Activated CD8-positive, alpha-beta T cell treated with anti-CD3 and anti-CD28 coated beads for 36 hours (primary cell): ENCODE results near the gene TM4SF4. TPM values are rescaled to one million over a fixed set of nuclear protein-coding genes. Genes with fewer than 3 reads are reported as not detected.

Source experiments
- ATAC-seq: fragments of 200-7000 bp; cut with Tn5 transposase; one replicate; pipeline ENCODE4 v1.10.0; 2021; ENCODE audit warnings: mild to moderate bottlenecking, moderate library complexity
- CTCF ChIA-PET: fragments of 350-600 bp; sonication (Branson Sonifier 250); formaldehyde crosslinking; loops from one replicate; lab custom pipeline; 2021; ENCODE audit warnings: antibody characterized with exemption; lab: Charles Lee
- POLR2A ChIA-PET: fragments of 350-600 bp; sonication (Branson Sonifier 250); formaldehyde crosslinking; loops from one replicate; lab custom pipeline; 2021; ENCODE audit warnings: antibody characterized with exemption; lab: Charles Lee
- DNase-seq: peaks from one replicate; pipeline ENCODE4 v3.0.0-alpha.2; 2020
- H3K27ac Mint-ChIP-seq: one replicate; pipeline ENCODE4 v1.8.0; 2021; ENCODE audit warnings: mild to moderate bottlenecking, mixed read lengths
- H3K27me3 Mint-ChIP-seq: one replicate; pipeline ENCODE4 v1.8.0; 2021; ENCODE audit warnings: mixed read lengths
- H3K36me3 Mint-ChIP-seq: one replicate; pipeline ENCODE4 v1.8.0; 2021; ENCODE audit warnings: low read depth, mixed read lengths
- H3K4me1 Mint-ChIP-seq: one replicate; pipeline ENCODE4 v1.8.0; 2021; ENCODE audit warnings: low read depth, mixed read lengths
- H3K4me3 Mint-ChIP-seq: one replicate; pipeline ENCODE4 v1.8.0; 2021; ENCODE audit warnings: mild to moderate bottlenecking, moderate library complexity, mixed read lengths
- H3K9me3 Mint-ChIP-seq: one replicate; pipeline ENCODE4 v1.8.0; 2021; ENCODE audit warnings: mixed read lengths
- CTCF ChIP-seq: fragments of 200-600 bp; IDR thresholded peaks from one replicate; pipeline ENCODE4 v1.8.0; 2022; ENCODE audit warnings: antibody characterized with exemption, mild to moderate bottlenecking
- intact Hi-C: fragments of 100-400 bp; cut with micrococcal nuclease; formaldehyde crosslinking; loops from one replicate; pipeline ENCODE4 v1.10.0; 2022
- total RNA-seq, 2 experiments: library from RNA; stranded (reverse); gene quantifications; one replicate each; pipeline ENCODE4 v1.2.3, GENCODE V29; 2021

Gene TM4SF4
- total RNA-seq, 2 experiments from 2014 or later = not detected

GRCh38 chr3:149523512-149524299 is 49.2 kb downstream of the TM4SF4 start:
- ChIA-PET POLR2A (no interaction called here), CTCF (interaction anchor here (0.8 to 1.8 kb wide), 3 partner anchors 18 to 248 kb away, joined by 3 to 5 read pairs (median 3); no protein-coding TSS in a partner anchor)
- intact Hi-C loops = no loop called here
- H3K27me3 Mint-ChIP-seq = peaks cover 1% of the 10 kb centered on the region
- no peak overlapping the region for H3K4me3 Mint-ChIP-seq
- no peak for DNase-seq
- H3K4me1 Mint-ChIP-seq = no peaks in the 10 kb centered on the region
- no peaks in the 10 kb centered on the region for H3K36me3 Mint-ChIP-seq
- no peak for ATAC-seq
- TF ChIP-seq CTCF = no peak
- no peaks in the 10 kb centered on the region for H3K9me3 Mint-ChIP-seq
- no peak overlapping the region for H3K27ac Mint-ChIP-seq

- H3K4me3 Mint-ChIP-seq = no peak overlapping the region
- POLR2A ChIA-PET = no interaction called here
- intact Hi-C loops = no loop called here
- no peaks in the 10 kb centered on the region for H3K36me3 Mint-ChIP-seq
- CTCF ChIA-PET = interaction anchor here (1.1 to 2.1 kb wide), 3 partner anchors 16 to 243 kb away, joined by 3 to 4 read pairs (median 4); no protein-coding TSS in a partner anchor
- no peaks in the 10 kb centered on the region for H3K9me3 Mint-ChIP-seq
- TF ChIP-seq CTCF = no peak
- ATAC-seq = no peak
- no peaks in the 10 kb centered on the region for H3K27me3 Mint-ChIP-seq
- H3K4me1 Mint-ChIP-seq = peaks cover 3% of the 10 kb centered on the region
- DNase-seq = no peak
- H3K27ac Mint-ChIP-seq = no peak overlapping the region
Measured at GRCh38 chr3:149527531-149528339, 53.2 kb downstream of the TM4SF4 start.

GRCh38 chr3:149528340-149528650 is 53.8 kb downstream of the TM4SF4 start:
- no peak overlapping the region for H3K27ac Mint-ChIP-seq
- DNase-seq = no peak
- intact Hi-C loops = no loop called here
- peaks cover 6% of the 10 kb centered on the region for H3K4me1 Mint-ChIP-seq
- H3K9me3 Mint-ChIP-seq = no peaks in the 10 kb centered on the region
- H3K36me3 Mint-ChIP-seq = no peaks in the 10 kb centered on the region
- POLR2A ChIA-PET = no interaction called here
- H3K4me3 Mint-ChIP-seq = no peak overlapping the region
- CTCF ChIA-PET = interaction anchor here (1.1 to 2.1 kb wide), 3 partner anchors 17 to 243 kb away, joined by 3 to 4 read pairs (median 4); no protein-coding TSS in a partner anchor
- TF ChIP-seq CTCF = no peak
- ATAC-seq = no peak
- peaks cover 2% of the 10 kb centered on the region for H3K27me3 Mint-ChIP-seq

GRCh38 chr3:149529099-149529498 is 54.6 kb downstream of the TM4SF4 start:
- Mint-ChIP-seq H3K4me3 (no peak overlapping the region), H3K27ac (no peak overlapping the region), H3K9me3 (no peaks in the 10 kb centered on the region), H3K4me1 (peaks cover 6% of the 10 kb centered on the region), H3K27me3 (peaks cover 2% of the 10 kb centered on the region), H3K36me3 (no peaks in the 10 kb centered on the region)
- TF ChIP-seq CTCF = no peak
- ChIA-PET POLR2A (no interaction called here), CTCF (interaction anchor here (0.7 kb wide), 1 partner anchor 242 kb away, joined by 3 read pairs; no protein-coding TSS in a partner anchor)
- intact Hi-C loops = no loop called here
- no peak for DNase-seq
- ATAC-seq = no peak
